Activated naive CD4-positive, alpha-beta T cell treated with anti-CD3 and anti-CD28 coated beads for 36 hours (primary cell): ENCODE data around the gene PACSIN2. TPM values are rescaled to one million over a fixed set of nuclear protein-coding genes. Genes with fewer than 3 reads are reported as not detected.

Experiments used
- CTCF ChIA-PET: fragments of 350-600 bp; sonication (Branson Sonifier 250); formaldehyde crosslinking; loops from one replicate; lab custom pipeline; 2021; ENCODE audit warnings: antibody characterized with exemption; lab: Charles Lee
- DNase-seq: peaks from one replicate; pipeline ENCODE4 v3.0.0-alpha.2; 2020
- H3K27ac Mint-ChIP-seq: one replicate; pipeline ENCODE4 v1.8.0; 2021; ENCODE audit warnings: mild to moderate bottlenecking, mixed read lengths
- H3K27me3 Mint-ChIP-seq: one replicate; pipeline ENCODE4 v1.8.0; 2021; ENCODE audit warnings: low read depth, mixed read lengths
- H3K36me3 Mint-ChIP-seq: one replicate; pipeline ENCODE4 v1.8.0; 2021; ENCODE audit warnings: low read depth, mixed read lengths
- H3K4me1 Mint-ChIP-seq: one replicate; pipeline ENCODE4 v1.8.0; 2021; ENCODE audit warnings: low read depth, mixed read lengths
- H3K4me3 Mint-ChIP-seq: one replicate; pipeline ENCODE4 v1.8.0; 2021; ENCODE audit warnings: mild to moderate bottlenecking, moderate library complexity, mixed read lengths
- H3K9me3 Mint-ChIP-seq: one replicate; pipeline ENCODE4 v1.8.0; 2021; ENCODE audit warnings: mixed read lengths
- intact Hi-C: fragments of 100-400 bp; cut with micrococcal nuclease; formaldehyde crosslinking; loops from one replicate; pipeline ENCODE4 v1.15.1; 2023
- total RNA-seq, 2 experiments: library from RNA; stranded (reverse); gene quantifications; one replicate each; pipeline ENCODE4 v1.2.3, GENCODE V29; 2021

Gene PACSIN2
- total RNA-seq, 2 experiments from 2014 or later: 31.2 to 32.9 TPM

DNA sequence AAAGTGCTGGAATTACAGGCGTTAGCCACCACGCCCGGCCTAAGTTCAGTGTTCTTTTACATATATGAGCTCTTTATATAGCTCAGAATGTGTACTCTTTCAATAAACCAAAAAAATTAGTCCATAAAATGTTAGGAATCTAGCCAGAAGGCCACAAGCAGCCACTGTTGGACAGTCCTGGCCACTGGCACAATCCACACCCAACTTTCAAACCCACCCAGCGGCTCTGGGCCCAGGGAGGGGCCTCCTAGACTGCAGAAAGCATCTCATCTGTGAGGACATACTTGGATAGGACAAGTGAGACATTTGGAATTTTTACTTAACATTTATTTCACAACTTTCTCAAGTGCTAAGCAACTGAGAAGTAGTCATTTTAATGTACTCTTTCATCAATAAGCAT is 6.4 kb downstream of the PACSIN2 start:
- no peak overlapping the region for H3K27ac Mint-ChIP-seq

DNA sequence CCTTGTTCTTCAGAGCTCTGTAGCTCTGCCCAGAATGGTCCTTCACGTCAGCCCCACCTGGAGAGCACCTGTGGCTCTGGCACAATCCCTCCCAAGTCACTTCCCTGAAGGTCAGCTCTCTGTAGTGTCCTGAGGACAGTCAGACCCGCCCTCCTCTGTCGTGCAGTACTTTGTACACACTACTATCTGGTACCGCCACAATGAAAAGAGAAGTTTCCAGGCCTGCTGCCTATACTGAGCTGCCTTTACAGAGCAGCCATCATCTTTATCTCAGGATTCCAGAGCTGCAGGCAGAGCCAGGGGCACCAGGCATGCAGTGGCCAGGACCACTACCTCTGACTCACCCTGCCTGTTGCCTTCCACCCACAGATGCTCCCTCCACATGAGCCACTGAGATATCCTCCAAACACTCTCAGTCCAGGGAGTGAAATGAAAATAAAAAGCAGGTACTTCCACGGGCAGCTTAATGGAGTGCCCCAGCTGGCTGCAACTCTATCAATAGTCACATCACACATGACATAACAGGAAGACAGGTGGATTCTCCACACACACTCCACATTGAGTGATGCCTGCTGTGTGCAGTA is 7.3 kb downstream of the PACSIN2 start:
- Mint-ChIP-seq H3K9me3 (no peaks in the 10 kb centered on the region), H3K4me3 (no peak overlapping the region), H3K27ac (no peak overlapping the region), H3K27me3 (no peaks in the 10 kb centered on the region), H3K36me3 (peaks cover 3% of the 10 kb centered on the region), H3K4me1 (peaks cover 56% of the 10 kb centered on the region)
- peak; percentile 28 for DNase-seq
- CTCF ChIA-PET: interaction anchor here (0.6 to 1.6 kb wide), 6 partner anchors 26 to 193 kb away, joined by 3 to 5 read pairs (median 4); partner anchors contain the start of gene ARFGAP3
- intact Hi-C loops: no loop called here

More for the DNA sequence above, 6.4 kb downstream of the PACSIN2 start:
- Mint-ChIP-seq H3K4me3 (no peak overlapping the region), H3K36me3 (peaks cover 3% of the 10 kb centered on the region), H3K4me1 (peaks cover 56% of the 10 kb centered on the region), H3K9me3 (no peaks in the 10 kb centered on the region), H3K27me3 (no peaks in the 10 kb centered on the region)
- intact Hi-C loops: no loop called here
- CTCF ChIA-PET: interaction anchor here (1.6 kb wide), 1 partner anchor 25 kb away, joined by 4 read pairs; no protein-coding TSS in a partner anchor
- no peak for DNase-seq

DNA sequence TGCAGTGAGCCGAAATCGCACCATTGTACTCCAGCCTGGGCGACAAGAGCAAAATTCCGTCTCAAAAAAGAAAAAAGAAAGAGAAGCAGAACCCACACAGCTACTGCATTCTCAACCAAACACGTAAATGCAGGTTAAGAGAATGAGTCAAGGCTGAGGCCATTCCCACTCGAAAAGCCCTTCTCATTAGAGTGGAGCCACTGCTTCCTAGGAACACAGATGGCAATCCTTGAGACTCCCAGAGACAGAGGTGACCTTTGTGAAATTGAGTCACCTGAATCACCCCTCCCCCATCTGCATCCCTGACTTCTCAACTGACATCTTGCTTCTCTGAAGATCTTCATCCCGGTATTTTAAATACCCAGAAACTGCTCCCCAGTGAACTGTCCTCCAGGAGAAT is 8.2 kb downstream of the PACSIN2 start:
- CTCF ChIA-PET: interaction anchor here (1.0 to 1.2 kb wide), 2 partner anchors 140 to 192 kb away, joined by 3 to 5 read pairs; no protein-coding TSS in a partner anchor
- Mint-ChIP-seq H3K27me3 (no peaks in the 10 kb centered on the region), H3K27ac (no peak overlapping the region), H3K4me1 (peaks cover 64% of the 10 kb centered on the region), H3K4me3 (no peak overlapping the region), H3K36me3 (peaks cover 3% of the 10 kb centered on the region), H3K9me3 (no peaks in the 10 kb centered on the region)
- no peak for DNase-seq
- intact Hi-C loops: no loop called here

DNA sequence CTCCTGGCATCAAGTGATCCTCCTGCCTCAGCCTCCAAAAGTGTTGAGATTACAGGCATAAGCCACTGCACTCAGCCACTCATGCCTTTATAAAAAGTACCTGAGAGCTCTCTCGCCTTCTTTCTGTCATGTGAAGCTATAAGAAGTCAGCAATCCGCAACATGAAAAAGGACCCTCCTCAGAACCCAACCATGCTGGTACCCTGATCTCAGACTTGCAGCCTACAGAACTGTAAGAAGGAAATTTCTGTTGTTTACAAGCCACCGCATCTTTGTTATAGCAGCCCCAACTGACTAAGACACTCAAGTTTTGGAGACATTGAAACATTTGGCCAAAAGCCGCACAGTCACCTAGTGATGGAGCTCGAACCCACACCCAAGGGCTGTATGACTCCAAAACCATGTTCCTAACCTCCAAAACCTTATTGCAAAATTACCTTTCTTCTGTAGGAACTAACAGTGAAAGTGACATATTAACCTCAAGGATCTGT is 8.9 kb downstream of the PACSIN2 start:
- Mint-ChIP-seq H3K36me3 (peaks cover 3% of the 10 kb centered on the region), H3K4me3 (no peak overlapping the region), H3K27ac (no peak overlapping the region), H3K4me1 (peaks cover 68% of the 10 kb centered on the region), H3K9me3 (no peaks in the 10 kb centered on the region), H3K27me3 (no peaks in the 10 kb centered on the region)
- intact Hi-C loops: no loop called here
- DNase-seq: no peak
- CTCF ChIA-PET: interaction anchor here (1.0 kb wide), 1 partner anchor 192 kb away, joined by 3 read pairs; no protein-coding TSS in a partner anchor

DNA sequence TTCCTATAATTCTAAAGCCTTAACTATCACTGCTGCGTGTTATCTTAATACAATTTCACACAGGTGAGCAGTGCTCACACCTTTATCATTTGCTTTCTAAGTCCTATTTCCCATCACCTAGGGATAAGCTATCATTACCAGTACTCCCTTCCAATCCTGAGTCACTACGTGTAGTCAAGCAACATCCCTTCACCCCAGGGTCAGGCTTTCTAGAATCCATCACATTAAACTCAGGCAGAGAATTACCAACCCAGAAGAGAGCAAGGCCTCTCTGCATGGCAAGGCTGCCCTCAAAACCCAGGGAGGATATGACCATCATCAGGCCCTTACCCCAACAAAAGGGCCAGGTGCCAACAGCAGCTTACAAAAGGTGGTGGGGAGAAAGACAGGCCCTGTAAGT is 9.8 kb downstream of the PACSIN2 start:
- H3K9me3 Mint-ChIP-seq: no peaks in the 10 kb centered on the region
- intact Hi-C loops: no loop called here
- DNase-seq: no peak
- H3K4me3 Mint-ChIP-seq: no peak overlapping the region
- H3K4me1 Mint-ChIP-seq: peaks cover 78% of the 10 kb centered on the region
- H3K27me3 Mint-ChIP-seq: no peaks in the 10 kb centered on the region
- H3K27ac Mint-ChIP-seq: no peak overlapping the region
- CTCF ChIA-PET: no interaction called here
- peaks cover 3% of the 10 kb centered on the region for H3K36me3 Mint-ChIP-seq

DNA sequence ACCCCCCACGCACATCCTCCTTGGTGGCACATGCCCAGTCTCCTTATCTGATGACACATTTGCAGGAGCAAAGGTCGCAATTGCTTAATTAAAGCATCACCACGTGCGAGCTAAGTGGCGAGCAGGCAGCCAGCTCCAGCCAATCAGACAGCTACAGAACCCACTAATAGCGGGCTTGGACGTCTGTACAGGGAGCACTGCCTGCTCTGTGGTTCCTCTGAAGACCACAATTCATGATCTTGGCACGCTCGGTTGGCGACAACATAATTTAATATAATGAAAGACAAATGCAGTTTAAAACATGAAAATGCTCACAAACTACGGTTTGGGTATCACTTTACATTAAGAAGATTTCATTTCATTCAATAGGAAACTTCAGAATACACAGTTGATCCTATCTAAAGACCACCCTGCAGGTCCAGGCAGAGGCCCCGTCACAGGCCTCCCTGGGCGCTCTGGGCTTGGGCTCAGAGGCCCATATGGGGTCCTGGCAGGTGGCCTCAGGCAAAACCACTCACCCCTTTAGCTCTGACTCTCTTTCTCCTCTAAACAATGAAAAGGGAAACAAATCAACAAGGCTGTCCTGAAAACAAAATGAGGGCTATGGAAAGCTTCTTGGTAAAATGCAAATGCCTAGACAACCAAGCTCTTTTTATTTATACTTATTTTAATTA is 10.4 kb downstream of the PACSIN2 start:
- Mint-ChIP-seq H3K27ac (no peak overlapping the region), H3K4me3 (no peak overlapping the region), H3K36me3 (peaks cover 3% of the 10 kb centered on the region), H3K27me3 (no peaks in the 10 kb centered on the region), H3K9me3 (no peaks in the 10 kb centered on the region), H3K4me1 (peaks cover 84% of the 10 kb centered on the region)
- intact Hi-C loops: no loop called here
- CTCF ChIA-PET: no interaction called here
- no peak for DNase-seq

DNA sequence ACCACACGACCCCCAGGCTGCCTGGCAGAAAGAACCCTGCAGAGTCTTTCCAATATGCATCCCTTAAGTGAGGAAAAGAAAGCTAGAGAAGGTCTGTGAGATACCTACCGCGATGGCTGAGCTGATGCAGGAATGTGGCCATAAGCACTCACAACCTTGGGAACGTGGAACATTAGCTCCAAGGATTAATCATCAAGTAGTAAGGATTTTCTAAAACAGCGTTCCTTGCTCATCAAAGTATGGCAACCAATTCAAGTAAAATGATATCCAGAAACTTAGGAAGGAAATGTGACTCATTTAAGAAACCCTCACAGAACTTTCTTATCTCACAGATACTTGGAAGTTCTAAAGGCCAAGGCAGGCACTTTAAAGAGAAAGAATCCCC is 12.8 kb downstream of the PACSIN2 start:
- Mint-ChIP-seq H3K36me3 (peaks cover 4% of the 10 kb centered on the region), H3K4me1 (peaks cover 91% of the 10 kb centered on the region), H3K9me3 (no peaks in the 10 kb centered on the region), H3K27ac (no peak overlapping the region), H3K4me3 (no peak overlapping the region), H3K27me3 (no peaks in the 10 kb centered on the region)
- no peak for DNase-seq
- intact Hi-C loops: no loop called here
- CTCF ChIA-PET: interaction anchor here (2.1 to 2.3 kb wide), 2 partner anchors 32 to 134 kb away, joined by 5 to 7 read pairs; no protein-coding TSS in a partner anchor

DNA sequence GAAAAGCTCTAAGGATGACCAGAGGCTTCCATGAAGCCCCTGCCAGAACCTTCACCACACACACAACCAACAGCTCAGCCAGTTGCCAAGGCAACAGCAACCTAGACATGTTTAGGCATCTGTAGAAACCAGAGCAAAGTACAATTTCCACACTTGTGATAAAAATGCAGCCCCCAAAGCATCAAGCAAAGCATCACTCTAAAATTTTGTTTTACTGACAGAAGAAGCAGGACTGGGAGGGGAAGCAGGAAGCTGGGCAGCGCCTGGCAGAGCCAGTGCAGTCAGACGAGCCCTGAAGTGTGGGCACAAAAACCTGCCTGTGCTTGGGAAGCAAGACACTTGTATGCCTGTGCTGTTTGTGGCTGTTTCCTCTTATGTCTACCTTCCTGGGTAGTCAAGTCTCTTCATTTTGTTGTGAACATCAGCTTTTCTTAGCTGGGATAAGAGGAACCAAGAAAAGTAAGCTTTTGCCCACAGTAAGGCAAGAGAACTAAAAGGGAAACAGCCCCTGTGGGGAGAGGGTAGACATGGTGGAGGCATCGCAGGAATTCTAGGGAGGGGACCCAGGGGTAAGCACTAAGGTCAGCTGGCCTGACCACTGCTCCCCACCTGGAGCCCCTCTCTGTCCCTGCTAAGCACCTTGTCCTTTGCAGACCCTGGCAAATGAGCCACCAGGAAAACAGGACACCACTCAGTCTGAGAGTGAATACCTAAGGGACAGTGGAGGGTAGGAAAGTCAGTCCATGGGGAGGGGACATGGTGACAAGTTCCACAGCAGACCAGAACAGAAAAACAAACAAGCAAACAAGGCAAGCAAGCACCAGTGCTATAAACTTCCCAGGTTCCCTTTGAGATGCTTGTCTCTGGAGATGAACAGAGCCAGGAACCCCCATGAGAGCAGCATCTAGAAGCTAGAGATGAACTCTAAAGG is 13.4 kb downstream of the PACSIN2 start:
- no peaks in the 10 kb centered on the region for H3K27me3 Mint-ChIP-seq
- H3K9me3 Mint-ChIP-seq: no peaks in the 10 kb centered on the region
- no peak overlapping the region for H3K4me3 Mint-ChIP-seq

DNA sequence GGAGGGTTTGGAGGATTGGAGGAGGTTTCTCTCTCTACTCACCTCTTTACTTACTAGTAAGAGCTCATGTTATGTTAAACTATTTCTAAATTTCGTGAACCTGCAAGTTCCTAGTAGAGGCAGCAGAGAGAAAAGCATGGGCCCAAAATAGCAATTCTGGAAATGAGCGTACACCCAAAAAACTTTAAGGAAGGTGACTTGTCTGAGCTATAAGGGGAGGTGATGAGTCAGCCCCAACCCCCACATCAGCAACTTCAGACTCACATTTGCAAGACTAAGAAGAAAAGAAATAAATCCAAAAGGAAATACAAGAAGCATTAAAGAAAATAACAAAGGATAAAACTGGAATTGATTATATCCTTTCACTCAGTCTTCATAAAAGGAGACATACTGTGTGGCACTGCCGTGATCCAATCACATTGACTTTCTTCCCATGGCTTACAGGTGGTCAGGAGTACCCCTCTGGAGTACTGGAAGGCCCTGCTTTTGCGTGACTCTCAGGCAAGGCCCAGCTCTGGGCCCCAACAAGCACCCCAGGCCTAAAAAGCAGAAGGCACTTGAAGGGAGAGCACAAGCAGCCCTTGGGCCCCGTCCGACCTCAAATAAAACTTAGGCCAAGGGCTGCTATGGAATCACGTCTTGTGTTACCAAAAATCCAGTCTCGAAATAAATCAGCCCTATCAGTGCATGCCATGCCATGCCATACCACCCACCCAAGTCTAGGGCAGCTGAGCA is 14.3 kb downstream of the PACSIN2 start:
- H3K27ac Mint-ChIP-seq: peak overlapping the region; percentile 56
- H3K36me3 Mint-ChIP-seq: peaks cover 4% of the 10 kb centered on the region
- intact Hi-C loops: loop anchor here (1.0 to 2.0 kb wide), 3 partner anchors 15 to 41 kb away; partner anchors contain the start of gene PACSIN2
- no peak overlapping the region for H3K4me3 Mint-ChIP-seq
- H3K27me3 Mint-ChIP-seq: no peaks in the 10 kb centered on the region
- DNase-seq: peak; percentile 84
- peaks cover 79% of the 10 kb centered on the region for H3K4me1 Mint-ChIP-seq
- CTCF ChIA-PET: interaction anchor here (0.5 to 2.3 kb wide), 4 partner anchors 22 to 133 kb away, joined by 3 to 7 read pairs (median 4); no protein-coding TSS in a partner anchor
- no peaks in the 10 kb centered on the region for H3K9me3 Mint-ChIP-seq

More for the DNA sequence above, 13.4 kb downstream of the PACSIN2 start:
- Mint-ChIP-seq H3K4me1 (peaks cover 86% of the 10 kb centered on the region), H3K36me3 (peaks cover 4% of the 10 kb centered on the region), H3K27ac (peak overlapping the region; percentile 11)
- DNase-seq: peak; percentile 29
- intact Hi-C loops: loop anchor here (2.0 kb wide), 1 partner anchor 37 kb away; no protein-coding TSS in a partner anchor
- CTCF ChIA-PET: interaction anchor here (2.1 to 2.3 kb wide), 2 partner anchors 32 to 134 kb away, joined by 5 to 7 read pairs; no protein-coding TSS in a partner anchor

DNA sequence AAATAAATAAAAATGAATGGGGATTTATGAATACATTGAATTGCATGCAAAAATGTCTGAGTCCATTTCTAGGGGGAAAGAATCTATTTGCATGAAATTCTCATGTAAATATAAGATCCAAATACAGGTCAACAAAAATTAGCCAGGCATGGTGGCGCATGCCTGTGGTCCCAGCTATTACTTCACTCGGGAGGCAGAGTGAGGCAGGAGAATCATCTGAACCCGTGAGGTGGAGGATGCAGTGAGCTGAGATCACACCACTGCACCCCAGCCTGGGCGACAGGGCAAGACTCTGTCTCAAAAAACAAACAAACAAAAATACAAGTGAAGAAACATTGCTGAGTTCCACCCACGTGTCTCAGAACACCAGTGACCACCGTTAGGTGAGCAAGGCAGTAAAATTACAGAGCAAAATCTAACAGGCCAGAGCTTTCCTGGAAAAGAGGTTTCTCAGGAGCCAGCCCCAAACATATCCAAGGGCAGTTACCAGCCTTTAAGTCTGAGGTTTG is 17.3 kb downstream of the PACSIN2 start:
- DNase-seq: no peak
- H3K9me3 Mint-ChIP-seq: no peaks in the 10 kb centered on the region
- no peaks in the 10 kb centered on the region for H3K27me3 Mint-ChIP-seq
- peaks cover 60% of the 10 kb centered on the region for H3K4me1 Mint-ChIP-seq
- H3K4me3 Mint-ChIP-seq: no peak overlapping the region
- H3K27ac Mint-ChIP-seq: peak overlapping the region; percentile 59
- H3K36me3 Mint-ChIP-seq: peaks cover 3% of the 10 kb centered on the region
- intact Hi-C loops: no loop called here
- CTCF ChIA-PET: no interaction called here

DNA sequence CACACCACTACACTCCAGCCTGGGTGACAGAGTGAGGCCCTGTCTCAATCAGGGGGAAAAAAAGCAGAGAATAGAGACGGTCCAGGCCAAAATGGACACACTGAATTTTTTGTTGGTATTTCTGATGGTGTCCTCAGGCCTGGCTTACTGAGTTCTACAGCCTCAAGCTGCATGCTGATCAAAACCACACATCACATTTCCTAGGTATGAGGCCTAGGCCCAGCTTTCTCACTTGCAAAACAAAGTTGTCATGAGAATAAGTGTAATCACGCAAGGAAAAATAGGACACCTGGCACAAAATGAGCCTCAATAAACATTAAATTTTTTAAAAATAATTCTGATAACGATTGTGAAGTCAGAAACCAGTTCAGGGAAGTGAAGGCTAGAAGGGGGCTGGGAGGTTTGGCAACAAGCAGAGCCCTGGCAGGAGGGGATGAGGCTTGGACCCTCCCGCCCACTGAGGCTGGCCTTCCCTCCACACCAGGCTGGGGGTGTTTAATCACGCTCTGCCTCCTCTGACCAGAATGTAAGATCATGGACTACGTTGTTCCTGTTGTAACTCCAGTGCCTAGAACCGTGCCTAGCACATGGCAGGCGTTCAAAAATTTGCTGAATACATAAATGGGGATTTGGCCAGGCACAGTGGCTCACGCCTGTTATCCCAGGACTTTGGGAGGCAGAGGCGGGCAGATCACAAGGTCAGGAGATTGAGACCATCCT is 18.1 kb downstream of the PACSIN2 start:
- CTCF ChIA-PET: no interaction called here
- H3K9me3 Mint-ChIP-seq: no peaks in the 10 kb centered on the region
- H3K27ac Mint-ChIP-seq: no peak overlapping the region
- intact Hi-C loops: no loop called here
- peaks cover 55% of the 10 kb centered on the region for H3K4me1 Mint-ChIP-seq
- H3K4me3 Mint-ChIP-seq: no peak overlapping the region
- DNase-seq: no peak
- H3K27me3 Mint-ChIP-seq: no peaks in the 10 kb centered on the region
- peaks cover 3% of the 10 kb centered on the region for H3K36me3 Mint-ChIP-seq
